WTC11 (cell line): ENCODE measurements around the gene ADGRL3.

Source experiments
- CTCF ChIP-seq: fragments of 200-600 bp; IDR thresholded peaks from 2 replicates; pipeline ENCODE4 v1.8.0; 2022; ENCODE audit warnings: antibody characterized with exemption
- ESRRA ChIP-seq: sonication (generic); formaldehyde crosslinking; IDR thresholded peaks from 2 replicates; pipeline ENCODE4 v1.8.1; 2022; ENCODE audit warnings: mild to moderate bottlenecking, missing genetic modification reagents, borderline replicate concordance
- GRHL2 ChIP-seq: fragments of 250-450 bp; sonication (Bioruptor Pico); IDR thresholded peaks from 2 replicates; pipeline ENCODE4 v1.8.0; 2022; ENCODE audit warnings: mild to moderate bottlenecking, moderate library complexity; ENCODE audit not compliant: insufficient replicate concordance, severe bottlenecking
- MAX ChIP-seq: sonication (generic); formaldehyde crosslinking; IDR thresholded peaks from 2 replicates; pipeline ENCODE4 v1.8.0; 2022; ENCODE audit warnings: mild to moderate bottlenecking, missing genetic modification reagents
- NFYB ChIP-seq: sonication (generic); formaldehyde crosslinking; conservative IDR thresholded peaks from 2 replicates; pipeline ENCODE4 v1.8.0; 2022; ENCODE audit warnings: low read depth, missing genetic modification reagents
- NR1H2 ChIP-seq: sonication (generic); formaldehyde crosslinking; IDR thresholded peaks from 2 replicates; pipeline ENCODE4 v1.9.0; 2021; ENCODE audit warnings: mild to moderate bottlenecking, moderate library complexity, missing genetic modification reagents
- ZBTB43 ChIP-seq: sonication (generic); formaldehyde crosslinking; IDR thresholded peaks from 2 replicates; pipeline ENCODE4 v1.8.1; 2023; ENCODE audit warnings: mild to moderate bottlenecking, missing genetic modification reagents
- ZNF263 ChIP-seq: sonication (generic); formaldehyde crosslinking; IDR thresholded peaks from 2 replicates; pipeline ENCODE4 v1.8.1; 2022; ENCODE audit warnings: low read depth, mild to moderate bottlenecking, moderate library complexity, missing genetic modification reagents

GRCh38 chr4:61462451-61463326 is 262.6 kb downstream of the ADGRL3 start:
- TF ChIP-seq CTCF, result no peak
- no peak for TF ChIP-seq GRHL2 (CRISPR knock-in tag)
- no peak for TF ChIP-seq ZBTB43 (CRISPR knock-in tag)
- no peak for TF ChIP-seq ZNF263 (CRISPR knock-in tag)
- TF ChIP-seq MAX (CRISPR knock-in tag), result no peak
- no peak for TF ChIP-seq NR1H2
- TF ChIP-seq ESRRA, result no peak
- TF ChIP-seq NFYB (CRISPR knock-in tag), result no peak
